GM21619 (cell line): Measurements from ENCODE around the gene OSBPL9.

Experiments used
- ATAC-seq: cut with Tn5 transposase; IDR thresholded peaks from one replicate; pipeline ENCODE4 v1.9.1; 2021; ENCODE audit not compliant: unreplicated experiment

OSBPL9 gene

GRCh38 chr1:51661081-51661518 lies 44.2 kb downstream of the OSBPL9 start:
- ATAC-seq: no peak

DNA sequence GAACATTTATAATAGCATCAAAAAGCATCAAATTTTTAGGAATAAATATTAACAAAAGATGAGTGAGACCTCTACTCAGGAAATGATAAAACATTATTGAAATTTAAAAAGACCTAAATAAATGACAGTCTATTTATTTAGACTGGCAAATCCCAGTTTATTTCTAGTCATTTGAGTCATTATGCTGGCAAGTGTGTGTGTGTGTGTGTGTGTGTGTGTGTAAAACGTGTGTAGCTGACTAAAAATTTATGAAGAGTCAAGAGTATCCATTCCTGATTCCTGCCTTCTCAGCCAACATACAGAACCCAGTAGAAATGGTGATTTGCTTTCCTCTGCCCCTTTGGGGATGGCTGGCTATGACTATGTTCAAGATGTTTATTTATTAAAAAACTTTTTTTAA lies 46.2 kb downstream of the OSBPL9 start:
- ATAC-seq: no peak

DNA sequence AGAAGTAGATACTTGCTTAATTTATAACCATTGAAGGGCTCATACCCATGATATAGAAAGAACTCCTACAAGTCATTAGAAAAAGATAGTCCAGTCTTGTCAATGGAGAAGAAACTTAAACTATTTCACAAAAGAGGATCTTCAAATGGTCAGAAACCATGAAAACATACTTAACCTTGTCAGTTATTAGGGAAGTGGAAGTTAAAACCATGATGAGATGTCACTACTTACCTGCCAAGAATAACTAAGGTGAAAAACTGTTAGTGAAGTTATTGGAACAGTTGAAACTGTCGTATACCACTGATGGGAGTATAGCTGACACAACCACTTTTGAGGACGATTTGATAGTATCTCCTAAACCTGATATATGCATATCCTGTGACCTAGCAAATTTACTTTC lies 46.8 kb downstream of the OSBPL9 start:
- no peak for ATAC-seq

GRCh38 chr1:51664421-51665240 lies 47.7 kb downstream of the OSBPL9 start:
- ATAC-seq: no peak

GRCh38 chr1:51666478-51666877 lies 49.6 kb downstream of the OSBPL9 start:
- no peak for ATAC-seq

- ATAC-seq: no peak
Observed at GRCh38 chr1:51667561-51667960, 50.7 kb downstream of the OSBPL9 start.

- ATAC-seq: no peak
Observed at GRCh38 chr1:51669272-51669671, 52.4 kb downstream of the OSBPL9 start.

DNA sequence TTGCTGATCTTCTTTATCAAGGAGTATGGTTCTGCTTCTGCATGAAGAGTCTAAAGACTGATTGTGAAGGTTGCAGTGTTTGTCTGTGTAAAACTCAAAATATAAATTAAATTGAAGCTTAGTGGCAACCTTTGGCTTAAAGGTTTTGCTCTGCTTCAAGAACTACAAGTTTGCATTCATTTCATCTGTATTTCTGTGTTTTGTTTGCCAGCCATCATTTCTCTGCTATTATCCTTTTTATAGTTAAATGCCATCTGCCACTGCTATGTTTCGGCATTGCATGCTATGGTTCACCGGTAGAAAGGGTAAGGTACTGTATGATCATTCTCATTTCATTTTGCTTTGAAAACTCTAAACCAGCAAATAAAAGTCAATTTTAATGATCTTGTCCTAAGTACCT lies 52.9 kb downstream of the OSBPL9 start:
- ATAC-seq: no peak

GRCh38 chr1:51671527-51672325 lies 54.8 kb downstream of the OSBPL9 start:
- ATAC-seq: no peak

DNA sequence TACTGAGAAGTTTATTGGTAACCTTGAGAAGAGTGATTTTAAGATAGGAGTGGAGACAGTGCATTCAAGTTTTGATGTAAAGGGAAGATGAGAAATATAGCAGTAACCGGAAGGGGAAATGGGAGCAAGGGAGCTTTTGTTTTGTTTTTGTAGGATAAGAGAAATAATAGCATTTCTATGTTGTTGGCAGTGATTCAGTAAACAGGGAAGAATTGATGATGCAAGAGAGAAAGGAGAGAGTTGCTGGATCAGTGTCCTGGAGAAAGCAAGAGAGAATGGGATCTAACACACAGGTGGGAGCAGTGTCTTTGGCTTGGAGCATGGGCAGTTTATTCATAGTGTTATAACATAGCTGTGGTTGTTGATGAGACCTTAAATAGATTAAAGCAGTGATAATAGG lies 56.4 kb downstream of the OSBPL9 start:
- no peak for ATAC-seq

DNA sequence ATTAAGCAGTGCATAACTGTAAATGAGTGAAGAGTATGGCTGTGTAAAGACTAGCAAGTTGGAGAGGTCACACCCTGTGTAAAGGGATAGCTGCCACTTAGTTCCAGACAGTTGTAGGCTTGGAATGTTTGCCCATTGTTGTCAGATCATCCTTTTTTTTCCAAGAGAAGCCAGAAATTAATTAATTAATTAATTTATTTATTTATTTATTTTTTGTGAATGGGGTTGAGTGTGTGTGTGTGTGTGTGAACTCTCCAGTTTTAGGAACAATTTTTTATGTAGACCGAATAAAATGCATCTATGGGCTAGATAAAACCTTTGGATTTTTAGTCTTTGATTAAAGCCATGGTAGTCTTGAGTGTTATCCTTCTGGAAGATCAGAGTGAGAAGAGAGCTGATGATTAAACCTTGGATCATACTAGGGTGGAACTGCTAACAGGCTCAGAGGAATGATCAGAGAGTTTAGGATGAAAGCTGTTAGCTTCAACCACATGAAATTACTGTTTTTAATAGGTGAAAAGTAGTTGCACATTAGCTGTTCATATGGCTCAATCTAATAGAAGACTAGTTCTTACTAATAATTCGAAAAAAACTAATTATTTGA lies 58.4 kb downstream of the OSBPL9 start:
- ATAC-seq: no peak

- peak; percentile 54 for ATAC-seq
Observed at GRCh38 chr1:51679435-51679834, 62.5 kb downstream of the OSBPL9 start.

DNA sequence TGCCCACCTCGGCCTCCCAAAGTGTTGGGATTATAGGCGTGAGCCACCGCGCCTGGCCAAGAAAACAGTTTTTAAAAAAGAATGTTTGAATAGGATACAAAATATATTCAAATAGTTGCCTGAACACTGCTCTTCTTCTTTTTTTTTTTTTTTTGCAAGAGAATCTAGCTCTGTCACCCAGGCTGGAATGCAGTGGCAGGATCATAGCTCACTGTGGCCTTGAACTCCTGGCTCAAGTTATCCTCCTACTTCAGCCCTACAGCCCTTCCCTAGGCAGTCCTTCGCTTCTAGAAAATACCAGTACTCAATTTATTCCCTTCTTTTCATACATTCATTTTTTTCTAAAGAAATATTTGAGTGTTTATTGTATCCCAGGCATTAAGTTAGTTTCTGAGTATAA lies 67.9 kb downstream of the OSBPL9 start:
- no peak for ATAC-seq

- no peak for ATAC-seq
Observed at GRCh38 chr1:51686450-51686849, 69.6 kb downstream of the OSBPL9 start.

DNA sequence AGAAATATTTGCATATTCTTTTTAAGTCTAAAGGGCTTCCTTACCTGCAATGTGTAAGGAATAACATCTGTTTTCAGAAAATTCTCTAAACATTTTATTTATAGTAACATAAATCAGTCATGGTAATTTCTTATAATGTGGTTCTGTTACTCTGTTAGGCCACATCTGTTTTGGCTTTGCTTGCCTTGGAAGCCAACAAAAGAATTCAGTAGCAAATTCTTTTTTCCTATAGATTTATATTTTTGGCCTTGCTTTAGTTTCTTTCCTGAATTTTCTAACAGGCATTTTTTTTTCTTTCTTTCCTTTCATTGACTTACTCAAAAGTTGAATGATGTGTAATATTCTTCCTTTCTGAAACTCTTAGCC lies 72.2 kb downstream of the OSBPL9 start:
- no peak for ATAC-seq

- ATAC-seq: no peak
Observed at GRCh38 chr1:51689643-51690042, 72.8 kb downstream of the OSBPL9 start.

GRCh38 chr1:51690285-51690961 lies 73.5 kb downstream of the OSBPL9 start:
- ATAC-seq: no peak

GRCh38 chr1:51691920-51692319 lies 75.0 kb downstream of the OSBPL9 start:
- ATAC-seq: no peak

DNA sequence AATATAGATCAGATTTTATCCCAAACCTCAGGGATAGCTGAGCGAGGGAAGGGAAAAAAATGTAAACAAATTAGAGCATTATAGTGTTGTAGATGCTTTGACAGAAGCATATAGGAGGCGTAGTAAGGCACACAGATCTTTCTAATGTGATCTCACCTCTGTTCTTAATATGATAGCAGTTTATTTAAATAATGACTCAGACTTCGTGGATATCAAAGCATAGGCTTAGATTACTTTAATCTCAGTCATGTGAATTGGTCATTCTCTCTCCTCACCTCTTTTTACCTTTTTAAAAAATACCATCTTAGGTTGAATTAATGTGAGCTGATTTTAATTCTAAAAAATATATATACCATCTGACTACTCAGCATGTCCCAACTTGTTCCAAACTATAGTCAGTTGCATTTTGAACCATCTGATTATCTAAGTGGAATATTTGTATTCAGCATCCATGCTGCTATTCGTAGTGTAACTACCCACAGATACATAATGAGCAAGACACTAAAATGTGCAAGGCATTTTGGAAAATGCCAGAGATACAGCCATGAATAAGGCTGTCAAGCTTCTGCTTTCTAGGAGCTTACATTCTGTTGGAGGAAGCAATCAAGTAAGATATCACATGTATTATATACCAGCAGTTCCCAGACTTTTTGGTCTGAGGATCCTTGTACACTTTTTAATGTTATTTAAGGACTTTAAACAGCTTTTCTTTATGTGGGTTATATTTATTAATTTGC lies 76.7 kb downstream of the OSBPL9 start:
- no peak for ATAC-seq

DNA sequence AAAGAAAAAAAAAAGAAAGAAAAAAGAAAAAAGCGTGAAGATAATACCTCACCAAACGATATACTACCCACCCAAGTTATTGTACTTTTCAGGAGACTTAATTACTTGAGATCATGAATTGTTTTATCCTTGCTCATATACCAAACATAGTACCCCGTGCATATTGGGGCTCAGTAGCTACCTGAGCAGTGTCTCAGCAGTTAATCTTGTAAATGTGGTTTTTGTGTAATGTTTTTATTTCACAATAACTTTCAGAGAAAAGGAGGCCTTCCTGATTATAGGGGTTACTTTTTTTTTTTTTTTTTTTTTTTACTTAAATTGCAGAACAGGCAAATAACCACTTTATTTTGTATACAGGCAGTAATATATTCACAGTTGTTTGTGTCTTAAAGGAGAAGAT lies 80.3 kb downstream of the OSBPL9 start:
- no peak for ATAC-seq

DNA sequence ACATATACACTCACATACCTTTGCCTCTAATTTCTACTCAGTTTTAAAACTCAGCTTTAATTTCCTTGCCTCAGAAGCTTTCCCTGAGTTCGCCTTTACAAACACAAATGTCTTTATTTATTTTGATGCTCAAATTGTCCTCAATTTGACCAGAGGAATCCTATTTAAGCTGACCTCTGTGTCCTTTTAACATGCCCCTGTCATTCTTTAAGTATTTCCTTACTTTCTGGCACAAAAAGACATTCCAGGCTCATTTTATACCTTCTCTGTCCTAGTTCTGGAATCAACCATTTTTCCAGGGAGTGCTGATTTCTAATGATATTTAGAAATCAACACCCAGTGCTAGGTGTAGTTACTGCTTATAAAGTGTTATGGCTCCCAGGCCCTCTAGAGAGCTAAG lies 82.5 kb downstream of the OSBPL9 start:
- ATAC-seq: no peak
